T-helper 2 cell treated with Interferon-gamma antibody and Interleukin-4, amounts not matched to agents 100 ng/mL and 5 ng/mL, for 36 hours (primary cell): ENCODE data around the gene FAM222A. TPM values are rescaled to one million over a fixed set of nuclear protein-coding genes. Genes with fewer than 3 reads are reported as not detected.

ENCODE experiments used
- intact Hi-C: fragments of 100-400 bp; cut with micrococcal nuclease; formaldehyde crosslinking; loops from one replicate; pipeline ENCODE4 v1.15.1; 2023
- total RNA-seq: library from RNA; stranded (reverse); gene quantifications from 2 replicates; pipeline ENCODE4 v1.2.3, GENCODE V29; 2022

The FAM222A gene
- total RNA-seq, 1 donor from 2014 or later: 1.4 TPM

DNA sequence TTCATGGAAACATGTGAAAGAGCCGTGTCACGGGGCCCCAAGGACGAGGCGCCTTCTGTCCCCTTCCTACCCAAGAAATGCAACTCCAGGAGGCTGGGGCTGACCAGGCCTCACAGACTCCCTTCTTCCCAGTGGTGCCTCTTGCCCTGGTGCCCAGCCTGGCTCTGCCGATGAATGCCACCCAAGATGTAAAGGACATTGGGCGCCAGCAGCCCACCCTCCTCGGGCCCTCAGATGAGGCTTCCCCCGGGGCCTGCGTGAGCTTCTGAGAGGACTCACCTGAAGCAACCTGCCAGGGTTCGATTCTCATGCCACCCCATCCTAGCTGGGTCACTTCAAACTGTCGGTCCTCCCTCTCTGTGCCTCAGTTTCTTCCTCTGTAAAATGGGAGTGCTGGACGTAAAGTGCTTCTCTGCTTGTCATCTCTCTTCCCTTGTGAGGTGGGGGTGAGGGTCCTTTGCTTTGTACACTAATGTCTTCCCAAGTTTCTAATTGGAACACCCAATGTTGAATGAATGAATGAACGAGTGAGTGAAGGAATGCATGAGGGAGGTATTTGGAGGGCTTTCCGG is 10.8 kb downstream of the FAM222A start:
- intact Hi-C loops: no loop called here

DNA sequence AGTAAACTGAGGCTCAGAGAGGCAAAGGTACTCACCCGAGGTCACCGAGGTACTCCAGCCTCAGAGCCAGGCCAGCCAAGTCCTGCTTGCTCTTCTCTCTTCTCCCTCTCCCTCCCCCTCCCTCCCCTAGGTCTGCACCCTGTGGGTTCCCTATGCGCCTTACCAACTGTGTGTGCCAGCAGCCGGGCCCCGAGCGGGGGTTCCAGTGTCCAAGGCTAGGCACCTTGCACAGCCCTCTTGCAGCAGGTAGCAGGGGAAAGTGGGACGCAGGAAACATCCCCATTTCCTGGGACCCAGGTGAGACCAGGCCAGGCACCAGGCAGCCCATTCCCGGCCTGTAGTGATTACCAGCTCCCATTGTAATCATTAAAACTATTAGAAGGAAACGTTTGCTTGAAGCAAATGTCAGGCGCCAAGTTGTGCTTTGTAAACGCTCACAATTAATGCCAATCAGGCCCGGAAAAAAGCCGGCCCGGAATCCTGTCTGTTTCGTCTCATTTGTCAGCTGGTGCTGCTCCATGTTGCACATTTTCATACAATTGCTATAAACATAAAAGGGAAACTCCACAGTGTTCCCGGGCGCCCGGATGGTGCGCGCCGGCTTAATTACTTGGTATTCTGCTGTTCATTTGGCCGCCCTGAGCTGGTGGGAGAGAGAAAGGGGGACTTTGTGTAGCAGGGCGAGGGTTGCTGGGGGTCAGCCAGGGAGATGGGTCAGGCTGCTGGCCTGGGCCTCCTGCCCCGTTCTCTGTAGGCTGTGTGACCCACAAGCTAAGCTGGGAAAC is 11.9 kb downstream of the FAM222A start:
- intact Hi-C loops: no loop called here

DNA sequence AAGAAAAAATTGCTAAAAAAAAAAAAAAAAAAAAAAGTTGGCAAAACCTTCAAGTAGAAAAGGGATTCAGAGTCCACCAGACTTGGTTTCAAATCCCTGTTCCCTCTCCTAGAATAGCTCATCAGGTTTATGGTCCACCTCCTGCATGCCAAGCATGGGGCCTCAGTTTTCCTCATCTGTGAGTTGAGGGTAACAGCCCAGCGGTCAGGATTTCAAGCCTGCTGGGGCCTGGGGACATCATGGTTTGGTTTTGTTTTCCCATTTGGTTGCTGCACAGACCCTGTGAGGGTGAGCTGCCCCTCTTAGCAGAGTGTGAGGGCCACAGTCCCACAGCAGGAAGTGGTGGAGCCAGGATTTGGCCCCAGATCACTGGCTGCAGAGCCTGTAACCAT is 12.5 kb downstream of the FAM222A start:
- intact Hi-C loops: no loop called here

DNA sequence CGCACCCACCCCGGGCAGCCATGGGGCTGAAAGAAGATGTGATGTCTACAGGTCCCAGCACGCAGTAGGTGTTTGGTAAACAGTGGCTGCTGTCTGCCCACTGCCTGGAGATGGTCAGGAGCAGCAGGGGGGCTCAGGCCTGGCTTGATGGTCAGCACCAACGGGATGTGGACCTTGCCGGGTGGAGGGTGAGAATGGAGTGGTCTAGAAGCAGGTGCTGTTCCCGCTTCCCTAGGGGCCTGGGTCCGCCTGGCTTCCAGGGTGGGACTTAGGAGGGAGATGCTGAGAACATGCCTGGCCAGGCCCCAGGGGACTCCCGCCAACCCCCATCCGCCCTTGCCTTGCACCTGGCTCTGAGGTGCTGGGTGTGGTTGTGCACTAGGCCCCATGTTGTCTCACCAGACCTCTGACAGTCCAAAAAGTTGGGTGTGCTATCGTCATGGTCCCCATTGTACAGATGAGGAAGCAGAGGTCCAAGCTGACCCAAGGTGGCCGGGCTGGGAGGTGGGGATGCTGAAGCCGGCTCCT is 12.9 kb downstream of the FAM222A start:
- intact Hi-C loops: no loop called here

DNA sequence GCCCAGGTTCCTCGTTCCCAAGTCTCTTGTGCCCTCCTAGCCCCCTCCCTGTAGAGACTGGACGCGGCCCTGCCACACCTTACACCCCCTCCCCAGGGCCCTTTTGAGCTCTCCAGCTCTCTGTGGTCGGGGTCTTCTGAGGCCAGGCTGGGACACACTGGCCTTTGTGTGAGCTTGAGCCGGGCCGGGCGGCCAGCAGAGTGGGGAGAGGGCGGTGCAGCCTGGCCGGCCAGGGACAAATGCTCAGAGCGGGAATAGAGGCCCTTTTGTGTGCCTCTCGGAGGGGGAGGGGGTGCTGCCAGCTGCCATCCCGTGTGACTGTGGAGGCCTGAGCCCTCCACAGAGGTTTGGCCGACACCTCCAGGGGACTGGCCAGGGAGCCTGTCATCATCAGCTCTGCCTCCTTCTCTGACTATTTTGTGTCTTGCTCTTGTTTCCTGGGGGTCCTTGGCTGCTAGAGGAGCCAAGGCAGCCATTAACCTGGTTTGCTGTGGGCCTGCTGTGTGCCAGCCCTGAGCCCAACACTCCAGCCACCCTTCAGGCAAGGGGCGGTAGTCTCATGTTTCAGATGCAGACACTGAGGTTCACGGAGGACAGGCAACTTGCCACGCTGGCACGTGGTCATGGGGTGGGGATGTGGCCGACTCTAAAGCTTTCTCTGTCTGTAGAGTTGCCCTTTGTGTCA is 13.6 kb downstream of the FAM222A start:
- intact Hi-C loops: no loop called here

DNA sequence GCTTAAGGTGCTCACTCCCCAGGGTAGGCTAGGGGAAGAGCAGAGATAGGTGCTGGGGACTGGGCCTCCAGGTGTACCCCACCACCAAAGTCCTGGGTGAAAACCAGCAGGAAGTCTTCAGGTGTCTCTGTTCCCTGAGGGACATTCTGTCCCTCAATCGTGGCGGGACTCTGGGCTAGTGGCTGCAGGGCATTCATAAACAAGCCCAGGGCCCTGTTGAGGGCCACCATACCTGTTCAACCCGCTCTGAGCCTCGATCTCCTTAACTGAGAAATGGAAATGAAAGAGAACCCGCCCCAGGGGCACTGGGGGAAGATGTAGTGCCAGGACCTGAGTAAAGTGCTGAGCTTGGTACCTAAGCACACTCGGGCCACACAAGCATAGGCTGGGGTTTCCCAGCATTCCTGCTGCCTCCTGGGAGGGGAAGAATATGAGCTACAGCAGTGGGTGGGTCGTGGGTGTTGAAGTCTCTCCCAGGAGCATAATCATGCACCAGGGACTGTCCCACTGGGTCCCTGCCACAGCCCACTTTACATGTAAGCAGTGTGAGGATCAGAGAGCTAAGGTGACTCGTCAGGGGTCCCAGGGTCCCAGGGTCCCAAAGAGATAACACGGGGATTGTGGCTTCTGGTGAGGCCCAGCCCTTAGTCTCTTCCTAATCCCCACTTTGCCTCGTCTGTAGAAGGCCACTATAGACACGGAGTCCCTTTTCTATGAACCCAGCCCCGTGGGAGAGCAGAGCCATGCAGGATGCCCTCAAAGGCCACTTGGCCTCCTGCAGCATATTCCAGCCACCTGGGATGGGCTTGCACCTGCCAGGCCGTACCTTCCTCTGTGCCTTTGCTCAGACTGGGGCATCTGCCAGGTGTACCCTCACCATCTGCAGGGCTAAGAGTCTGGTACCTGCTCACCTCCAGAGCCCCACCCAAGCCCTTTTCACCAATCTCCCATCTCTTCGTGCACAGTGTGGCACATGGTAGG is 14.4 kb downstream of the FAM222A start:
- intact Hi-C loops: no loop called here

DNA sequence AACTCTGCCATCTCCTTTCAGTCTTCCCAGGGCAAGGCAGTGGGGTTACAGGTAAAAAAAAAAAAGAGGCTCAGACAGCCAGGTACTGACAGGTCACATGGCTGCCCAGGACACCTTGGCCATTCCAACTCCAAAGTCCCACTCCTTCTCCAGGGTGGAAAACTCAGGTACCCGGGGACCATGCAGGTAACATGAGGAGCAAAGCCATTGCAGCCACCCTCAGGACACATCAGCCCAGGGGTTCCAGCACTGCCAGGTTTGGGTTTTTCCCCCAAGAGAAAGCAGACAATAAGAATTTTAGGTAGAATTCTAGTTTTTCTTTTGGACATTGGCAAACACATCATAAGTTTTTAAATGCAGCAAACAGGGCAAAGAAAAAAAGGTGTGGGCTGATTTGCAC is 15.3 kb downstream of the FAM222A start:
- intact Hi-C loops: no loop called here

DNA sequence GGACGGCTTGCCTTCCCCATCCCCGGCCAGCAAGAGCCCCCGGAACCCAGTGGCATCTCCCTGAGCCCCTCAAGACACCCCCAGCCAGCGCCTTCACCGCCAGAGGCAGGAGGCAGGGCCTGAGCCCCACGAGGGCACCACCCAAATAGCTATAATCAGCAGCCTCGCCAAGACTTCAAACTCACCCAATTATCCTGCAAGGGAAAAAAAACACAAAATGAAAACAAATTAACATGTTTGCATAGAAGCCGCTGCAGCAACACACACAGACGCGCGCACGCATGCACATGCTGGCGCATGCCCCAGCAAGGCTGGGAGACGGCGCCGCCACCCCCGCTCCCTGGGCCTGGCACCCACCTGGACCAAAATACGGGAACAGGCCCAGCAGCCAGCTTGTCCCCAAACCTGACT is 15.8 kb downstream of the FAM222A start:
- intact Hi-C loops: no loop called here

DNA sequence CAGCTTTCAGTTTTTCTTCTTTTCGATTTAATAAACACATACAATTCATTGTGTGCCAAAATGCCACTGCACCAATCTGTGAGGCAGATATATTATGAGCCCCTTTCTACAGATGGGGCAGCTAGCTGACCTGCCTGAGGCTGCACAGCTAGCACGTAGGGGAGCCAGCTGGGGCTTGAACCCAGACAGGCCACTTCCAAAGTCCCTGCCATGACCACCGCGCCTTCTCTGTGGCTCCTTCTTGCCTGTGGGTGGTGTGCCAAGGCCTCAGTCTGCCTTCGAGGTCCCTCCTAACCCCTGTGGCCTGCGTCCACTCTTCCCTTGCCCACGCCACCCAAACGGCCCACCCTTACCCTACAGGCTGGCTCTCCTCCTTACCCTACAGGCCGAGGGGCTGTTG is 16.2 kb downstream of the FAM222A start:
- intact Hi-C loops: no loop called here

DNA sequence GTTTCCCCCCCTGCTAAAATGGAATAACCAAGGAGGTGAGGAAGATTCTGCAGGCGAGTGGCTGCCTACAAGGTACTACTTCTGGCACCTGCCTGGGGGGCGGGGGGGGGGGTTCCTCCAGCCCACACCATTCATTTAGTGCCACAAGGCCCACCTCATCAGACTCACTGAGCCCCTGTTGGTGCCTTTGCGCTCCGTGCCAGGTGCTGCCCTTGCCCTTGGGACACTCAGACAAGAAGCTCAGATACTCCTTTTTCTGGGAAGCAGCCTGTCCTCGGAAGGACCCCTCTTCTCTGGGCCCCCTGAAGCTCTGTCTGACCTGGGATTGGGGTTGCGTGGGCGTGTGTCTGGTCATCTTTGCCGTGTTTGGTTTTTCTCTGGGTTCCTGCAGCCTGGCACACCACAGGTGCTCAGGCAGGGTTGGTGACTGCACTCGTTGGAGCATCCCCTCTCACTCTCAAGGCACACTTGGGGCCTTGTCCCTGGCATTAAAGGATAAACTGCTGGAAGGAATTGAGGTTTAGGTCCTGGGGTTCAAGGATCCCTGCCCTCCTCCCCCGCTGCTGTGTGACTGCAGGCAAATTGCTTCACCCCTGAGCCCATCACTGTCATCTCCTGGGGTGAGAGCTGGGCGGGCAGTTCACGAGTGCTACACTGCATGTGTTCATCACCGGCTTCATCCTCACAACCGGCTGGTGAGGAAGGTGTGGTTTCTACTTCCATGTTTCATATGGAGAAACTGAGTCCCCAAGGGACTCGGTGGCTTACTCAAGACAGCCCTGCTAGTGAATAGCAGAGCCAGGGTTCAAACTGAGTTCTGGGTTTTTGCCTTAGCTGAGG is 16.9 kb downstream of the FAM222A start:
- intact Hi-C loops: no loop called here

DNA sequence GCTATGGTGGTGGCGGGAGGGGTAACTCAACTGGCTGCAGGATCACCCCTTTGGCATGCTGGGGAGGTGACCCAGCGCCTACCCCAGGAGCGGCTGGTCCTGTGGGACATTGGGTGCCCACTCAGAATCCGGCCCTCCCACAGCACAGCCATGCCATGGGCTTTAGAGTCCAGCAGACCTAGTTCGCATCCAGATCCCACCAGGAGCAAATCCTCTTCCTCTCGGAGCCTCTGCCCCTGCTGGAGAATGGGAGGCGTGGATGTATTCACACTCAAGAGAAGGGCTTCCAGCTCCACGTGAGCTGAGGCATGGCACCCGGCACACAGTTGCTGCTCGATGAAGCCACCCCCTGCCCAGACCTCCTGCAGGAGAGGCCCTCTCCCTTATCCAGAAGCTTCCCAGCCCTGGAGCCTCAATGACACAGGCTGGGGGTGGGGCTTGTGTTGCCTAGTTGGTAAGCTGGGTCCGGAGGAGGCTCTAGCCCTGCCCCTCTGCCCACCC is 17.7 kb downstream of the FAM222A start:
- intact Hi-C loops: no loop called here

DNA sequence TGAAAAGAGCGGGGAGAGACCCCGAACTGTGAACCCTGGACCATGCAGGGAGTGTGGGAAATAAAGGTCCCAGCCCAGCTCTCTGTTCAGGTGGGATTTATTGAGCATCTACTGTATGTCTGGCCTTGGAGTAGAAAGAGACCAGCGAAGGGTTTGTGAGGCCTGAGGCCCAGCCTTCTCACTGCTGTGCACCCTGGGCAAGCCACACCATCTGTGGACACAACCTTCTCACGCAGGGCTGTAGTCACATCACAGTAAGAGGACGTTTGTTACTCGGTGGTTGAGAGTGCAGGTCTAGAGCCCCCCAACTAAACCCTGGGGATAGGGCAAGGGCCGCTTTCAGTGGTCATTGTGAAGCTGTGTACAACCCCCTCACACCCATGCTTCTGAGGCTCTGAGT is 18.2 kb downstream of the FAM222A start:
- intact Hi-C loops: no loop called here

DNA sequence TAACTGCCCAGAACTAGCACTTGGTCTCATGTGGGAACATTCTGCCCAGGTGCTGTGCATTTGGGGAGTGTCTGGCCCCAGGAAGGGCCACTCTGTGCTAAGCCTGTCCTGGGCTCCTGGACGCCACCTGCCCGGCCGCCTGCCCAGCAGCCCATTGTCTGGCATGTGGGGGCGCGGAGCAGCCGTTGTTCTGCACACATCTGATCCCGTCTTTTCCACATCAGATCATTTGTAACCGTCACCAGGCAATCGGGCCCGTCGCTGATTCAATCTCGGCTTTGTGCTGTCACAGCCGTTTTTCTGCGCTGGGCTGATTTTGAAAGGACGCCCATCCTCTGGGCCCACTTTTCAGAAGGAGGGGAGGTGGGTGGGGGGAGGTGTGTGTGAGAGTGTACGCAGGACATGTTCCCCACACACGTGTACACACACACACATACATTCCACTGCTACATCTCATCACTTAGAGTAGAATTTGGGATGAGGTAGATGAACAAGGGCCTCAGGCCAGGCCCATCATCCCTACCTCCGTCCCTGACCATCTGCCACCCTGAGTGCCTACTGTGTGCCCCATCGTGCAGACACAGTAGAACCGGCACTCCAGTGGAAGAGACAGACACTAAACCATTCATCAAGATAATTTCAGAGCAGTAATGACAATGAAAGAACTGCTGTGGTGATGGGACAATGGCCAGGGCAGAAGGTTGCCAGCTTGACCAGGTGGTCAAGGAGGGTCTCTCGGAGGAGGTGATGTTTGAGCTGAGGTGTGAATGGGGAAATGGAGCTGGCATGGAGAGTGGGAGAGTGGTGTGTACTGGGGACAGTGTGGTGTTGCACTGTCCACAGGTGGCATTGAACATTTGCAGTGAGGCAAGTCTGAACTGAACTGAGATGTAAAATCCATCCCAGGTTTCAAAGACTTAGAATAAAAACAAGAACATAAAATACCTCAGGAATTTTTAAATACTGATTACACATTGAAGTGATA is 19.0 kb downstream of the FAM222A start:
- intact Hi-C loops: no loop called here

DNA sequence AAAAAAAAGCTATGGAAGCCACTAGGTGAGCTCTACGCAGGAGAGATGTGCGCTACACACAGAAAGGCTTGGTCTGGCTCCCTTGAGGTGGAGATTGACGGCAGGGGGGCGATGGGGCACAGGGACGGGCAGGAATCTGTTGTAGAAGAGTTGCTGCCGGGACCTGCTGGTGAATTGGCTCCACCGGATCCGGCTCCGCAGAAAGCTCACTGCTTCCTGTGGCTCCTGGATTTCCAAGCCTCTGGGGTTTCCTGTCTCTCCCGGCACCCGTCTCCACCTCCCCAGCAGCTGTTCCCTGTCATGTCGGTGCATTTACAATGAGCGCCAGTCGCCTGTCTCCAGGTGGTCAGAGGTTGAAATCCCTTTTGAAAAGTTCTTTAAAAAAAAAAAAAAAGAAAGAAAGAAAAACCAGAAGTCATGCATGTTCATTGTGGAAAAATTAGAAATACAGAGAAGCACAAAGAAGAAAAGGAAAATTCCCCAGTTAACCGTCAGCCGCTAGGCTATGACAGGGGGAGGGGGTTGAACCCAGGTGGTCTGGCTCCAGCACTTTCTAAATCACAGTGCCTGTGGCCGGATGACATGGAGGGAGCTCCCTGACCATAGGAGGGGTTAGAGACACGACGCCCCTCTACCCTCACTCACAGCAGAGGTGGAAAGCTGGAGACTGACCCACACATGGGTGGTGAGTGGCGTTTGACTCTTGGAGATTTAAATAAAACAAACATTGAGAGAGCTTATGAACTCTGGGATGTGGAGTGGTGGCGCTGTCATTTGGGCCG is 20.8 kb downstream of the FAM222A start:
- intact Hi-C loops: no loop called here

DNA sequence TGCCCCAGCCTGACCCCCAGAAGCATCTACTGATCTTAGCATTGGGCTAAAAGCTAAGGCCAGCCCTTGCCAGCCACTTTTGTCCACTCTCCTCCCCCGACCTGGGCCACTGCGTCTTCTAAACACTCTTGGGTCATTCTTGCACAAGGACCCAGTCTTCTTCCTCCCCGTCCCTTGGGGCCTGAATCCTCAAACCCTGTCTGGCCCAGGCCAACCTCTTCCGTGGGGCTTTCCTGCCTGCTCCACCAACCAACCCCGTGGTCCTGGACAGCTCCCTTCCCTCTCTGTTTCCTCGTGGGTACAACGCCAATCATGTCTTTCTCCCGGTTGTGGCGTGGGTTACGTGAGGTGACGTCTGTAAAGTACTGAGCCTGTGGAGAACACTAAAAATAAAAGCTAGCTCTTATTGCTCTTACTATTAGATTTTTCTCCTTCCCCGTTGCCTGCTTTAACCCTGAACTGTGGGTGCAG is 21.5 kb downstream of the FAM222A start:
- intact Hi-C loops: no loop called here

DNA sequence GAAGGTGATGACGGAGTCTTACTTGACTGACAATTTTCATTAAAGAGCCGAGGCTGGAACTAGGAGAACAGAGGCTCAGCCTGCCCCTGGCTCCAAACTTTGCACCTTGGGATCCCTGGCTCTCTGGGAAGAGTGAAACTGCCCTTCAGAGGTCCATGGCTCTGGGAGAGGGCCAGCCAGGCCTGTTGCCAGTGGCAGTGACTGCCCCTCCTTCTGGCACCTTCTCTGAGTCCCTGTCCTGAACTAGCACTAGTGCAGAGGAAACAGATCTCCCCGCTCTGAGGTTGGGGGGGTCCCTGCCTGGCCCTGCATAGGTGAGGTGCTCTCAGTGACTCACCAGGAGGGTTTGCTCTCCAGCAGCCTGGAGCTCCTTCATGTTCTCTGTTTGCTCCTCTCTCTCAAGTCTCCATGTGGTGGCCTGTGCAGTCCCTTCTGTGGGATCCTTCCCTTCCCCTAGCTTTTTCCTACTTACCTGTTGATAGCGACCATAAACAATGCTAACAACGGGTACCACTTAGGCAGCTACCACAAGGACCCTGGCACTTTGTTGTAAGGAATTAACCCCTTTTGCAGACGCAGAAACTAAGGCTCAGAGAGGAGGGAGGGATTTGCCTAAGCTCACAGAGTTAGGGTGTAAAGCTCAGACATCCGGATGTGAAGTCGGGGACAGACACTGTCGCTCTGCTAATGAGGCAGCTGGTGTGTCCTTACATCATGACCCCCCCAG is 22.4 kb downstream of the FAM222A start:
- intact Hi-C loops: no loop called here

DNA sequence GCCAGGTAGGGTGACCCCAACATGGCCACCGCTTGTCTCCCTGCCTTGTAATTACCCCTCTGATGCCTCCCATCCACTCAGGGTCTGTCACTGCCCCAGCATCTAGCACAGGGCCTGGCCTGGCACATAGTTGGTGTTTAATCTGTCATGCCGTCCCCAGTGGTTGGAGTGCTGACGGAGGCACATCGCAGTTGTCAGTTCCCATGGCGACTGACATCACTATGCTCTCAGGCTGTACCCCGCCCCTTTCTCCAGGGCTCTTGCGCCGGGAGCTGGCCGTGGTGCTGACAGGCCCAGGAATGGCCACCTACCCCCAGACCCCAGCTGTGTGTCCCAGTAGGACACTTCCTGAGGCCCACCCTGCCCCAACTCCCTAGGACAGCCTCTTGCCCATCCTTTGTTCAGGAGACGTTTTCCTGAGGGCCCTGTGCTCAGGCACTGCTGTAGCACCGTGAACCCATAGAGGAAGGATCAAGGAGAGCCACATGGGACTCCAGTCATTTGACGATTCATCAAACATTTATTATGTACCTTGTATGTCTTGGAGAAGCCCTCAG is 23.0 kb downstream of the FAM222A start:
- intact Hi-C loops: no loop called here
